CD4-positive, alpha-beta T cell treated with Interferon gamma for 1 hour (primary cell): ENCODE results near the gene SPP1.
"Not testable (repeated sequence)": the region's sequence is repeated elsewhere in the genome, so short reads cannot be mapped to it uniquely, and the experiment has no call there.

Experiments
- DNase-seq: peaks from one replicate; pipeline ENCODE4 v3.0.0-alpha.2; 2020

SPP1 gene

DNA sequence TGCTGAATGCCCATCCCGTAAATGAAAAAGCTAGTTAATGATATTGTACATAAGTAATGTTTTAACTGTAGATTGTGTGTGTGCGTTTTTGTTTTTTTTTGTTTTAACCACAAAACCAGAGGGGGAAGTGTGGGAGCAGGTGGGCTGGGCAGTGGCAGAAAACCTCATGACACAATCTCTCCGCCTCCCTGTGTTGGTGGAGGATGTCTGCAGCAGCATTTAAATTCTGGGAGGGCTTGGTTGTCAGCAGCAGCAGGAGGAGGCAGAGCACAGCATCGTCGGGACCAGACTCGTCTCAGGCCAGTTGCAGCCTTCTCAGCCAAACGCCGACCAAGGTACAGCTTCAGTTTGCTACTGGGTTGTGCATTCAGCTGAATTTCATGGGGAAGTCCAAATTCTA lies at the start of gene SPP1:
Gene SPP1, plus strand, starts transcription at position 249 of the 400 bp plus-strand sequence. CDS start 1,182 bp downstream, outside the sequence.
- no peak for DNase-seq

- DNase-seq, result no peak
These were observed 48.9 kb upstream of the SPP1 start for GRCh38 chr4:87926554-87927098.

DNA sequence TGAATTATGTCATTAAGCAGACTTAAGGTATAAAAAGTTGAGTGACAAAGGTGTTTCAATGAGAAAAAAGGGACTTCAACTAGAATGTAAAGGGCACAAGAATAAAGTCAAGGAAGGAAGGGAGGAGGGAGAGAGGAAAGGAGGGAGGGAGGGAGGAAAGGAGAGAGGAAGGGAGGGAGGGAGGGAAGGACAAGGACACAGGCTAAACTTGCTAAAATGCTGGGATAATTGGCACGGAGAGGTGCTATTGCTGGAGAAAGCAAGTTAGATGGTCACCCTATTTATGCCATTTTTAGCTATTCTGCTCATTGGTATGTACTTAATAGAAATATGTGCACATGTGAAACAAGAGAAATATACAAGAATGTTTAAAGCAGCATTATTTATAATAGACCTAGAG lies 44.9 kb upstream of the SPP1 start:
- no peak for DNase-seq

GRCh38 chr4:87931932-87932331 lies 43.6 kb upstream of the SPP1 start:
- no peak for DNase-seq

DNA sequence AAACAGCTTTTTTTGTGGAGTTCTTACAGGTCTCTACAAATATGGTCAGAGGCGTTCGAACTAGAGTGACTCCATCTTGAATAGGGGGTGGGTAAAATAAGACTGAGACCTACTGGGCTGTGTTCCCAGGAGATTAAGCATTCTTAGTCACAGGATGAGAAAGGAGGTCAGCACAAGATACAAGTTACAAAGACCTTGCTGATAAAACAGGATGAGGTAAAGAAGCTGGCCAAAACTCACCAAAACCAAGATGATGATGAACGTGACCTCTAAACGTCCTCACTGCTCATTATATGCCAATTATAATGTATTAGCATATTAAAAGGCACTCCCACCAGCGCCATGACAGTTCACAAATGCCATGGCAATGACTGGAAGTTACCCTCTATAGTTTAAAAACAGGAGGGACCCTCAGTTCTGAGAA lies 42.8 kb upstream of the SPP1 start:
- DNase-seq, result no peak

- DNase-seq, result no peak
These were observed 42.2 kb upstream of the SPP1 start for GRCh38 chr4:87933337-87933736.

- DNase-seq, result no peak
These were observed 41.3 kb upstream of the SPP1 start for GRCh38 chr4:87934157-87934704.

DNA sequence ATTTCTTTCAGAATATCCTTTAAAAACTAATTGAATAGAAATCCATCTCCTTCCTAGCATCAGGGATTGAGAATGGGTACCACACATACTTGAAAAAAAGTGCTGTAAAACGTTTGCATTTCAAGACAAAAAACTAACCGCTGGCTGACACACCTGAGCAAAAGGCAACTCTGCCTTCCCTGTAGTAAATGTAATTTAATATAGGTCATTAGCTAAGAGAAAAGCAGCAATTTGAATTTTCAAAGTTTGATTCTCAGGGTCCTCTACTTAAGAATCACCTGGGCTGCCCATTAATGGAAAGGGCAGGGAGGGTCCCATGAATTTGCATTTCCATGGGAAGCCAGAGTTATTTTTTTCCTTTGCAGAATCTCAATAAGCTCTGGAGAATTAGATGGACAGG lies 40.5 kb upstream of the SPP1 start:
- no peak for DNase-seq

- not testable (repeated sequence) for DNase-seq
These were observed 39.6 kb upstream of the SPP1 start for GRCh38 chr4:87935954-87936353.

DNA sequence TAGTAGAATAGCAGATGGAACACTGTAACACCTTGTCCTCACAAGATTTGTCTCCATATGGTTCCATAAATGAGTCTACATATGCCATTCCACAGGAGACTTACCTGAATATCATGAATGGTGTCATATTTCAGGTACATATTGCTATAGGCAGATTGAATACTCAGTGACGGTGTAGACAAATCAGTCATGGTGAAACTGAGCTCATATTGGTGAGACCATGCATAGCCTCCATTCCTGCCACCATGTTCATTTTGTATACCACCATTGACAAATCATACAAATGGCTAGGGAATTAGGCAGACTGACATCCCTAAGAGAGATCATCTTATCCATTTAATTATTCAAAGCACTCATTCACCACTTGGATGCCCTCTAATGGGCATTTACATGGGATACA lies 38.0 kb upstream of the SPP1 start:
- no peak for DNase-seq

DNA sequence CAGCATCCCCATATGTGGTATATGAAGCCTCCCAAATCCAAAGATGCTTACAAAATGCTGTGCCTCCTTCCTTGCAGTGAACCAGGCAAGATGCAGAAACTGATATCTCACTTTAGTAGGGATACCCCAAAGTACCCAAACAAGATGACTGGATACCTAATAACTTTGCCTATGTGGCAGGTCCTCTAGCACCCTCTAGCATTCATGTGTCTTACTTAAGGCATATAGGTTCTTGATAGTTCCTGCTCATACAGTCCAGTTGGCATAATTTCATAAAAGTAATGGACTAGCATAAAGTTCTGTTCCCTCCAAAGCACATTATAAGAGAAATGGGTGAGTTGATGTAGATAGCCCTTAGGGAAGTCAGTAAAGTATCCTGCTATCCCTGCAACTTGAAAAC lies 36.8 kb upstream of the SPP1 start:
- no peak for DNase-seq

DNA sequence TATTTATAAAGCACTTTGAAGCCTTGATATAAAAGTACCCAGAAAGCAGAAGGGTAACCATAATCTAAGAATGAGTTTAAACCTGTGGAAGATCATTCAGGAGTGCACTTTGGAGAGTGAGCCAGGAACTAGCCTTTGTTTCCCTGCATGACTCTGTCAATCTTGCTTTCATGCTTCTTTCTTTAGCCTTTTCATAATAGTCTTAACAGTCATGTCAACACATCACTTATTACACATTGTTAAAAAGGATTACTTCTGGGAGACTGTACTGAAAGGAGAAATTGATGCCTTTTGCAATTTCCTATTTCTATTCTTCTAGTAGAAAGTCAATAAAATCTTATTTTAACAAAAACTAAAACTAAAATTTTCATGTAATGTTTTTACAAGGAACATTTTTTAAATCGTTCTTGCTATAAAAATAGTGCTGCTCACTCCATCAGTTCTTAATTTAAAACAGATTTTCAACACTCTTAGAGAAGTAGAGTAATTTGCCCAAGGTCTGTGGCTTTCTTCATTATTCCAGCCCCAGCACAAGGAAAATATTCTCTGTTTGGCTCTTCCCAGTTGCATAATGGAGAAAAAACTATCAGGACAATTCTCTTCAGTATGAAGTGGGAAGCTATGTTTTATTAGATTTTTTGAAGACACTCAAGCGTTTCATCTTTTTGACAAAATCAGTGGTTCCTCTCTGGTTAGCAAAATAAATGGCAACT lies 35.4 kb upstream of the SPP1 start:
- DNase-seq, result no peak

- not testable (repeated sequence) for DNase-seq
These were observed 34.7 kb upstream of the SPP1 start for GRCh38 chr4:87940809-87941208.

- DNase-seq, result no peak
These were observed 33.7 kb upstream of the SPP1 start for GRCh38 chr4:87941537-87942392.

DNA sequence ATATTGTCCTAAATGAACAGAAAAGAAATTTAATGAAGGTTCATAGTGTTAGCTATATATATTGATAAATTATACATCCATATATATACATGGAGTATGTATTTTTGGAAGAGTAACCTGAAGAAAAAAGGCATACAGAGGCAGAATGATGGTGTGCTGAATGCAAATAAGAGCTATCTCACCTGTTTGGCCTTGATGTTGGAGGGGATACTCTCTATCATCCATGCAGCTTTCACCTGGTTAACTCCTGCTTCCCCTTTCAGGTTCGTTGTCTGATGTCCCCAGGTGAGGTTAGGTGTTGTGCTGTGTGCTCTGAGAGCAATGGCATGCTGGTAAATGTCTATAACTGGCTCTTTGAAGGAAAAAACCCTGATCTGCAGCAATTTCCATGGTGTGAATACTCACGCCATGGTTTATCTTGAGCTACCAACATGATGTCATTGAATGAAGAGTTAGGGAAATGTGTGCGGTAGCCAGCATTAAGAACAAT lies 31.8 kb upstream of the SPP1 start:
- no peak for DNase-seq

- no peak for DNase-seq
These were observed 30.5 kb upstream of the SPP1 start for GRCh38 chr4:87944967-87945366.

DNA sequence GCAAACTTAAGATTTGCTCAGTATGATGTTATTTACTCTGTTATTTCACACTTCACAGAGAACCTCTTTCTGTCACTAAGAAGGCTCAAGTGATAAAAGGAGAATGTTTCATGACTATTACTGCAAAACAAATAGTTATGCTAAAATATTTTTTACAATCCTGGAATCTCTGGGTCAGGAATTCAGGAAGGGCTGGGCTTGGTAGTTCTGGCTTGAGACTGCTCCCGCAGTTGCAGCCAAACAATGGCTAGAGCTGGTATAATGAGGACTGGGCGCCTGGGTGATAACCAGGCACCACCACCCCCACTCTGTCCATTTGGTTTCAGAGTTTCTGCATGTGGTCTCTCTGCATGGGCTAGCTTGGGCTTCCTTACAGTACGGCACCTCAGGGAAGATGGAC lies 28.7 kb upstream of the SPP1 start:
- DNase-seq, result no peak

DNA sequence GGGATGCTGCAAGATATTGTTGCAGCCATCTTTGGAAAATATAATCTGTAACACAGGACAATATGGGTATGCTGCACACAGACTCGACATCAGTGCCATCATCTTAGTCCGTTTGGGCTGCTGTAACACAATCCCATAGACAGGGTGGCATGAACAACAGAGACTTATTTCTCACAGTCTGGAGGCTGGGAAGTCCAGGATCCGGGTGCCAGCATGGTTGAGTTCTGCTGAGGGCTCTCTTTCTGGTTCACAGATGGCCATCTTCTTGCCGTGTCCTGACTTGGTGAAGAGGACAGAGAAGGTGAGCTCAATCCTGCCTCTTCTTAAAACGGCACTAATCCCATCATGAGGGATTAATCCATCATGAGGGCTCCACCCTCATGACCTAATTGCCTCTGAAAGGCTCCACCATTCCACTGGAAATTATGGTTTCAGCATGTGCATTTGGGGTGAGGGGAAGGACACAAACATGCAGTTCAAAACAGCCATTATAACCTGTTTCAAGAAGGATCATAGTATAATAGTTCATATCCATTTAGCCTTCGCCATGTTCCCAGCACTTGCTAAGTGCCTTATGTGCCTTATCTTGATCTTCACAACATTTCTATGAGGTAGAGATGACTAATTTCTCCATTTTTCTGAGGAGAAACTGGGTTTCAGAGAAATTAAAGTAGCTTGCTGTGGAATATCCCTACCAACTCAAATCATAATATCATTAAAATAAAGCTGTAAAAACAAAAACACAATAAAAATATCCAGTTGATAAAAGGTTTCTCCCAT lies 27.9 kb upstream of the SPP1 start:
- no peak for DNase-seq

- no peak for DNase-seq
These were observed 25.6 kb upstream of the SPP1 start for GRCh38 chr4:87949961-87950360.

DNA sequence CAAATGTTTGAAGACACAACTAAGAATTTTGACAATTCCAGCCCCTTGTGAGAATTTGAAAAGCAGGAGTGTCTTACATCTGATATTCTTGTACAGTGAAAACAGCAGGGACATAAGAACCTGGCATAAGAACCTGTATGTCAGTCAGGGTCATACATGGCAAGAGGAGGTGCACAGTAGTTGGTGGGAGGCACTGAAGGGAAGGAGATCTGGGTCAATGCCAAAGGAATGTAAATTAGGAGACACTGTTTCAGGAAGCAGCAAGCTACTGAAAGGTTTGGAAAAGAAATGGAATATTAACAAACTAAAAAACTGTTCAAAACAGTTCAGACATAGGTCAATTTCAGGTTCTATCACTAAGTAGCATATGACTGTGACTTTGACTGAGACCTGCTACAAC lies 25.0 kb upstream of the SPP1 start:
- no peak for DNase-seq

GRCh38 chr4:87950936-87951511 lies 24.5 kb upstream of the SPP1 start:
- DNase-seq, result no peak

DNA sequence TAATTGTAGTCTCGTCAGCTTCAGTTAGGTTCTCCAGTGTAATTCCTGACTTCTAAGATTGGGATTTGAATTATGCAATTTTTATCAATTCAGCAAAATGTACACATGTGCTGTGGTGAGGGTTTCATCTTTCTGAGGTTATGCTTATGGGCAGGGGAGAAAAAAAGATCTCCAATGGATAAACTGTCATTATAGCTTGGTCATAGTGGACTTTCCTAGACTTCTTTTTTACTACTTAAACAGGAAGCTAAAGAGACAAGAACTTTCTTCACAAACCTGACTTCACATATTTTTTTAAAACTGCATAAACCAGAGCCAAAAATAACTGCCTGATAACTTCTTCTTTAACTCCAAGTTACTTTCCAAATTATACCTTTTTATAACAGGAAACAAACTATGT lies 21.7 kb upstream of the SPP1 start:
- DNase-seq, result no peak
